ENCODE data around the gene SLC25A45.

DNA sequence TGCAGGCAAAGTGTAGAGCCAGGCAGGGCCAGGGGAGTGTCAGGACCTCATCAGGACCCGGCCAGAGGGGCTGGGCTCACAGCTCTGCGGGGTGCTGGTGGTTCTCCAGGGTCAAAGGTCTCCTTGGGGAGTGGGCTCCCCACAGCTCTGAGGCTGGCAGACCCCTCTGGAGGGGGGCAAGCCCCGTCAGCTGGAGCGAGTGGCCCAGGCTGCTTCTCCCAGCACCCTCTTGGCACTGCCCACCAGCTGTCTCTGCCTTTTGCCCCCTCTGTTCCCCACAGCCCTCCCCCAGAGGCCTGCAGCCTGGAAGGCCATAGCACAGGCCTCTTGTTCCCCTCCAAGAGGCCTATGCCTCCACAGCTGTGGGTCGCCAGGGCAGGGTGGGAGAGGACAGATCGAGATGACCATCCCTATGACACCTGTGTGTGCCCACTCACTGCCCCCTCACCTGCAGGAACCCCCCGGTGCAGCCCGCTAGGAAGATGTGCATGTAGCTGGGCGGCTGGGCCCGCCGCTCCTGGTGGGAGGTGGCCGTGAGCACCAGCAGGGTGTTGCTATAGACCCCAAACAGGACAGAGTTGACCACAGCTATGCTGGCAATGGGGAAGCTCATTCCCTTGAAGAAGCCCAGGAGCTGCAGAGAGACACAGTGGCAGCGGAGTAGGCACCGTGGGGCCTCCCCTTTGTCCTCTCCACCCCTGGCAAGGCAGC lies 3.4 kb downstream of the SLC25A45 start:
- no peak for TF ChIP-seq PPARA (CRISPR knock-in tag; IDR thresholded peaks at IDR 0.05; ENCODE audit: borderline replicate concordance)
- TF ChIP-seq ARNTL (CRISPR knock-in tag; IDR thresholded peaks at IDR 0.05; ENCODE audit: borderline replicate concordance, low read depth): no peak
- TF ChIP-seq ZNF8 (CRISPR knock-in tag; IDR thresholded peaks at IDR 0.05): no peak

All from SK-N-SH treated with all-trans-retinoic acid at 6 μM for 48 hours (cell line).